Measurements from ENCODE around the gene CEMIP. TPM values are rescaled to one million over a fixed set of nuclear protein-coding genes. Genes with fewer than 3 reads are reported as not detected.

Gene CEMIP
- polyA plus RNA-seq, 2 of the 4 experiments (the other 2 are of a cell fraction) = 0.54 to 0.84 TPM

- TF ChIP-seq BHLHE40 (IDR thresholded peaks at IDR 0.05; ENCODE audit: low read depth, low read length) = no peak
These were observed 6.7 kb downstream of the CEMIP start (continued) for GRCh38 chr15:80785811-80786354.

- POLR2A ChIA-PET = no interaction called here
- CTCF ChIA-PET = interaction anchor here (0.9 to 3.4 kb wide), 5 partner anchors 8 to 479 kb away, joined by 3 to 35 read pairs (median 10); partner anchors contain the start of gene CEMIP
- no peak for FAIRE-seq
These were observed 8.1 kb downstream of the CEMIP start for GRCh38 chr15:80787316-80787715.

More at GRCh38 chr15:80787316-80787715, 8.1 kb downstream of the CEMIP start:
- no peaks in the 10 kb centered on the region for H3K4me1 ChIP-seq
- H3K4me3 ChIP-seq = no peak overlapping the region
- H3K27ac ChIP-seq = no peak overlapping the region
- no peak for TF ChIP-seq HDAC2 (IDR thresholded peaks at IDR 0.05)
- TF ChIP-seq POLR2A (IDR thresholded peaks at IDR 0.05; ENCODE audit: low read length) = no peak
- no peak for TF ChIP-seq USF2 (IDR thresholded peaks at IDR 0.05)
- TF ChIP-seq HES2 (IDR thresholded peaks at IDR 0.05) = no peak
- no peak for TF ChIP-seq REST (IDR thresholded peaks at IDR 0.05)
- TF ChIP-seq, protein P1, sequence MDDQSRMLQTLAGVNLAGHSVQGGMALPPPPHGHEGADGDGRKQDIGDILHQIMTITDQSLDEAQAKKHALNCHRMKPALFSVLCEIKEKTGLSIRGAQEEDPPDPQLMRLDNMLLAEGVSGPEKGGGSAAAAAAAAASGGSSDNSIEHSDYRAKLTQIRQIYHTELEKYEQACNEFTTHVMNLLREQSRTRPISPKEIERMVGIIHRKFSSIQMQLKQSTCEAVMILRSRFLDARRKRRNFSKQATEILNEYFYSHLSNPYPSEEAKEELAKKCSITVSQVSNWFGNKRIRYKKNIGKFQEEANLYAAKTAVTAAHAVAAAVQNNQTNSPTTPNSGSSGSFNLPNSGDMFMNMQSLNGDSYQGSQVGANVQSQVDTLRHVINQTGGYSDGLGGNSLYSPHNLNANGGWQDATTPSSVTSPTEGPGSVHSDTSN (IDR thresholded peaks at IDR 0.05) = no peak
- no peak for TF ChIP-seq MAZ (IDR thresholded peaks at IDR 0.05; ENCODE audit: borderline replicate concordance, low read depth, low read length)
- no peak for TF ChIP-seq TP53 (CRISPR knock-in tag; IDR thresholded peaks at IDR 0.05)
- TF ChIP-seq CBX2 (IDR thresholded peaks at IDR 0.05; ENCODE audit: borderline replicate concordance, low read depth) = no peak
- no peak for TF ChIP-seq RARB (CRISPR knock-in tag; IDR thresholded peaks at IDR 0.05)
- TF ChIP-seq, protein P2, sequence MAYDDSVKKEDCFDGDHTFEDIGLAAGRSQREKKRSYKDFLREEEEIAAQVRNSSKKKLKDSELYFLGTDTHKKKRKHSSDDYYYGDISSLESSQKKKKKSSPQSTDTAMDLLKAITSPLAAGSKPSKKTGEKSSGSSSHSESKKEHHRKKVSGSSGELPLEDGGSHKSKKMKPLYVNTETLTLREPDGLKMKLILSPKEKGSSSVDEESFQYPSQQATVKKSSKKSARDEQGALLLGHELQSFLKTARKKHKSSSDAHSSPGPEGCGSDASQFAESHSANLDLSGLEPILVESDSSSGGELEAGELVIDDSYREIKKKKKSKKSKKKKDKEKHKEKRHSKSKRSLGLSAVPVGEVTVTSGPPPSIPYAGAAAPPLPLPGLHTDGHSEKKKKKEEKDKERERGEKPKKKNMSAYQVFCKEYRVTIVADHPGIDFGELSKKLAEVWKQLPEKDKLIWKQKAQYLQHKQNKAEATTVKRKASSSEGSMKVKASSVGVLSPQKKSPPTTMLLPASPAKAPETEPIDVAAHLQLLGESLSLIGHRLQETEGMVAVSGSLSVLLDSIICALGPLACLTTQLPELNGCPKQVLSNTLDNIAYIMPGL (CRISPR knock-in tag; IDR thresholded peaks at IDR 0.05; ENCODE audit: borderline replicate concordance) = no peak
- no peak for TF ChIP-seq CHD2 (IDR thresholded peaks at IDR 0.05; ENCODE audit: low read length, partially characterized antibody)
- TF ChIP-seq FOXS1 (CRISPR knock-in tag; IDR thresholded peaks at IDR 0.05) = no peak
- no peak for TF ChIP-seq GATA3 (IDR thresholded peaks at IDR 0.05; ENCODE audit: borderline replicate concordance)
- TF ChIP-seq, protein P3, sequence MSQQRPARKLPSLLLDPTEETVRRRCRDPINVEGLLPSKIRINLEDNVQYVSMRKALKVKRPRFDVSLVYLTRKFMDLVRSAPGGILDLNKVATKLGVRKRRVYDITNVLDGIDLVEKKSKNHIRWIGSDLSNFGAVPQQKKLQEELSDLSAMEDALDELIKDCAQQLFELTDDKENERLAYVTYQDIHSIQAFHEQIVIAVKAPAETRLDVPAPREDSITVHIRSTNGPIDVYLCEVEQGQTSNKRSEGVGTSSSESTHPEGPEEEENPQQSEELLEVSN (IDR thresholded peaks at IDR 0.05; ENCODE audit: borderline replicate concordance, low read depth) = no peak
- 86% methylated on average over 3 of the region's 3 CpGs for WGBS (ENCODE audit: missing lambda C conversion rate)
- no peaks in the 10 kb centered on the region for H3K9me3 ChIP-seq
- no peak overlapping the region for H3K4me2 ChIP-seq
- no peak for DNase-seq (ENCODE audit: low read depth in 1 of 2, low spot score in 1 of 2)
- peak in 1 of 2 experiments; percentile 51; a peak in 3 of 6 replicates for ATAC-seq
